ENCODE results near the gene HBZ.
"Not testable (repeated sequence)": the region's sequence is repeated elsewhere in the genome, so short reads cannot be mapped to it uniquely, and the experiment has no call there.

DNA sequence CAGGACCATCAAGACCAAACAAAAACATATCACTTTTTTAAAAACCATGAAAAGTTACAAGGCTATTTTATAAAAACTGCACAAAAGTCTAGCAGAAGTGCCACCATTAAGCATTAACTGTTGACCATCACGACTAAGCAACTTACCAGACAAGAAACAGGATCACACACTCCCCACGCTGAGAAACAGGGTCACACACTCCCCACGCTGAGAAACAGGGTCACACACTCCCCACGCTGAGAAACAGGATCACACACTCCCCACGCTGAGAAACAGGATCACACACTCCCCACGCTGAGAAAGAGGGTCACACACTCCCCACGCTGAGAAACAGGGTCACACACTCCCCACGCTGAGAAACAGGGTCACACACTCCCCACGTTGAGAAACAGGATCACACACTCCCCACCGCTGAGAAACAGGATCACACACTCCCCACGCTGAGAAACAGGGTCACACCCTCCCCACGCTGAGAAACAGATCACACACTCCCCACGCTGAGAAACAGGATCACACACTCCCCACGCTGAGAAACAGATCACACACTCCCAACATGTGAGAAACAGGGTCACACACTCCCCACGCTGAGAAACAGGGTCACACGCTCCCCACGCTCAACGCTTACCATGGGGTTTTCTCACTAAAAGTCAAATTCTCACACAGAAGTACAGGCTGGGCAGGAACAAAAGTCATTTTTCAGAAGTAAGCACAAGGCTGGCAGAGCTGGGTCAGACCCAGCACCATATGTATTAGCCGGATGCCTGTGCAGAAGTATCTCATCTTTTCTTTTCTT, 28.7 kb upstream of the HBZ start:
- TF ChIP-seq, protein P1, sequence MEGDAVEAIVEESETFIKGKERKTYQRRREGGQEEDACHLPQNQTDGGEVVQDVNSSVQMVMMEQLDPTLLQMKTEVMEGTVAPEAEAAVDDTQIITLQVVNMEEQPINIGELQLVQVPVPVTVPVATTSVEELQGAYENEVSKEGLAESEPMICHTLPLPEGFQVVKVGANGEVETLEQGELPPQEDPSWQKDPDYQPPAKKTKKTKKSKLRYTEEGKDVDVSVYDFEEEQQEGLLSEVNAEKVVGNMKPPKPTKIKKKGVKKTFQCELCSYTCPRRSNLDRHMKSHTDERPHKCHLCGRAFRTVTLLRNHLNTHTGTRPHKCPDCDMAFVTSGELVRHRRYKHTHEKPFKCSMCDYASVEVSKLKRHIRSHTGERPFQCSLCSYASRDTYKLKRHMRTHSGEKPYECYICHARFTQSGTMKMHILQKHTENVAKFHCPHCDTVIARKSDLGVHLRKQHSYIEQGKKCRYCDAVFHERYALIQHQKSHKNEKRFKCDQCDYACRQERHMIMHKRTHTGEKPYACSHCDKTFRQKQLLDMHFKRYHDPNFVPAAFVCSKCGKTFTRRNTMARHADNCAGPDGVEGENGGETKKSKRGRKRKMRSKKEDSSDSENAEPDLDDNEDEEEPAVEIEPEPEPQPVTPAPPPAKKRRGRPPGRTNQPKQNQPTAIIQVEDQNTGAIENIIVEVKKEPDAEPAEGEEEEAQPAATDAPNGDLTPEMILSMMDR (IDR thresholded peaks at IDR 0.05; ENCODE audit: low read length) = not testable (repeated sequence)
- TF ChIP-seq EZH2 (optimal IDR thresholded peaks at IDR 0.05; ENCODE audit: low read depth, low read length) = not testable (repeated sequence)
